ENCODE measurements around the gene TFF3.

The TFF3 gene

GRCh38 chr21:42278451-42279149, 36.6 kb downstream of the TFF3 start:
- no peaks in the 10 kb centered on the region for H3K27me3 ChIP-seq (ENCODE audit: control insufficient read depth, insufficient read depth, low read length)
- H3K9ac ChIP-seq (ENCODE audit: low read depth, low read length): no peak overlapping the region
- no peaks in the 10 kb centered on the region for H3K36me3 ChIP-seq (ENCODE audit: control insufficient read depth, insufficient read depth, low read length)

DNA sequence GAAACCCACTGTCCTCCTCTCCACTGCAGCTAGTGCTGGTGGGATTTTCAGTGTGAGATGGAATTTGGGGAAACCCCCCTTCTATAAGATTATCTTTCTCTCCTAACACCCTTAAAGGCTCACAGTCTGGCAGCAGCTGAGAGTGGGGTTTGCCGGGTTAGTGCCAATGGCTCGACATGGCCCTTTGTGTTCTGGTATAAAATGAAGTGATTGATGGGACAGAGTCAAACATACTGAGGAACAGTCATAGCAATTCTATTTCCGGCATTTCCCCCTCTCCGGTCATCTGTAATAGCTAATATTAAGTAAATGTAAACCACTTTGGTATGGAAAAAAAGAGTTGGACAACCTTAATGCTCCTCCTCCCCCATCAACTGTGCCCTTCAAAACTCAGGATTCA, 37.6 kb downstream of the TFF3 start:
- Histone ChIP-seq H3K36me3 (ENCODE audit: control insufficient read depth, insufficient read depth, low read length) (no peaks in the 10 kb centered on the region), H3K27me3 (ENCODE audit: control insufficient read depth, insufficient read depth, low read length) (no peaks in the 10 kb centered on the region), H3K9me3 (ENCODE audit: control insufficient read depth, insufficient read depth, low read length) (no peaks in the 10 kb centered on the region), H3K4me1 (ENCODE audit: control insufficient read depth, insufficient read depth, low read length) (no peaks in the 10 kb centered on the region), H3K9ac (ENCODE audit: low read depth, low read length) (no peak overlapping the region), H3K4me3 (ENCODE audit: low read depth, low read length) (no peak overlapping the region)

More at GRCh38 chr21:42278451-42279149, 36.6 kb downstream of the TFF3 start:
- Histone ChIP-seq H3K9me3 (ENCODE audit: control insufficient read depth, insufficient read depth, low read length) (no peaks in the 10 kb centered on the region), H3K4me1 (ENCODE audit: control insufficient read depth, insufficient read depth, low read length) (no peaks in the 10 kb centered on the region), H3K4me3 (ENCODE audit: low read depth, low read length) (no peak overlapping the region)

- Histone ChIP-seq H3K36me3 (ENCODE audit: control insufficient read depth, insufficient read depth, low read length) (no peaks in the 10 kb centered on the region), H3K4me1 (ENCODE audit: control insufficient read depth, insufficient read depth, low read length) (no peaks in the 10 kb centered on the region), H3K9me3 (ENCODE audit: control insufficient read depth, insufficient read depth, low read length) (no peaks in the 10 kb centered on the region), H3K4me3 (ENCODE audit: low read depth, low read length) (no peak overlapping the region), H3K27me3 (ENCODE audit: control insufficient read depth, insufficient read depth, low read length) (no peaks in the 10 kb centered on the region), H3K9ac (ENCODE audit: low read depth, low read length) (no peak overlapping the region)
Measured at GRCh38 chr21:42276526-42277154, 38.6 kb downstream of the TFF3 start.

DNA sequence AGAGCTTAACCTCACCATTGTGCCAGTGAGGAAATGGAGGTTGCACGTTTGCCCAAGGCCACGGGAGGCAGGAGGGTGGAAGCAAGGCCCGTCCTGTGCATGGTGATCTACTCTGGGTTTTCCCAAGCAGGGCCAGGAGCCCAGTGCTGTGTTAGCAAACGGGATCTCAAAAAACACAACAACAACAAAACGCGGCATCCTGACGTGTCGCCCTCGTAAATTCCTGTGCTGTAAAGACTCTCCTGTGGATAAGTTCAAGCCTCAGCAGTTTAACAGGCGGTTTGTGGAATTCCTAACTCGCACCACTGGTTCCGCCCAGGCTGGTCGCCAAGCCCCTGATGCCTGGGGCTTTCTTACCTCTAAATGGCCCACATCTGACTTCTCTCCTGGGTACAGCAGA, 39.1 kb downstream of the TFF3 start:
- no peaks in the 10 kb centered on the region for H3K9me3 ChIP-seq (ENCODE audit: control insufficient read depth, insufficient read depth, low read length)
- H3K27me3 ChIP-seq (ENCODE audit: control insufficient read depth, insufficient read depth, low read length): no peaks in the 10 kb centered on the region
- H3K4me1 ChIP-seq (ENCODE audit: control insufficient read depth, insufficient read depth, low read length): no peaks in the 10 kb centered on the region
- H3K36me3 ChIP-seq (ENCODE audit: control insufficient read depth, insufficient read depth, low read length): no peaks in the 10 kb centered on the region
- no peak overlapping the region for H3K9ac ChIP-seq (ENCODE audit: low read depth, low read length)
- H3K4me3 ChIP-seq (ENCODE audit: low read depth, low read length): no peak overlapping the region

- no peaks in the 10 kb centered on the region for H3K36me3 ChIP-seq (ENCODE audit: control insufficient read depth, insufficient read depth, low read length)
- H3K27me3 ChIP-seq (ENCODE audit: control insufficient read depth, insufficient read depth, low read length): no peaks in the 10 kb centered on the region
- no peaks in the 10 kb centered on the region for H3K9me3 ChIP-seq (ENCODE audit: control insufficient read depth, insufficient read depth, low read length)
- H3K9ac ChIP-seq (ENCODE audit: low read depth, low read length): no peak overlapping the region
- no peaks in the 10 kb centered on the region for H3K4me1 ChIP-seq (ENCODE audit: control insufficient read depth, insufficient read depth, low read length)
- no peak overlapping the region for H3K4me3 ChIP-seq (ENCODE audit: low read depth, low read length)
Measured at GRCh38 chr21:42272984-42273600, 42.1 kb downstream of the TFF3 start.

- H3K27me3 ChIP-seq (ENCODE audit: control insufficient read depth, insufficient read depth, low read length): no peaks in the 10 kb centered on the region
- no peak overlapping the region for H3K4me3 ChIP-seq (ENCODE audit: low read depth, low read length)
- no peaks in the 10 kb centered on the region for H3K9me3 ChIP-seq (ENCODE audit: control insufficient read depth, insufficient read depth, low read length)
- H3K36me3 ChIP-seq (ENCODE audit: control insufficient read depth, insufficient read depth, low read length): no peaks in the 10 kb centered on the region
- H3K9ac ChIP-seq (ENCODE audit: low read depth, low read length): no peak overlapping the region
- H3K4me1 ChIP-seq (ENCODE audit: control insufficient read depth, insufficient read depth, low read length): no peaks in the 10 kb centered on the region
Measured at GRCh38 chr21:42272109-42272962, 42.9 kb downstream of the TFF3 start.

GRCh38 chr21:42271065-42271464, 44.1 kb downstream of the TFF3 start:
- H3K27me3 ChIP-seq (ENCODE audit: control insufficient read depth, insufficient read depth, low read length): no peaks in the 10 kb centered on the region
- no peak overlapping the region for H3K4me3 ChIP-seq (ENCODE audit: low read depth, low read length)
- H3K4me1 ChIP-seq (ENCODE audit: control insufficient read depth, insufficient read depth, low read length): no peaks in the 10 kb centered on the region
- H3K9ac ChIP-seq (ENCODE audit: low read depth, low read length): no peak overlapping the region
- no peaks in the 10 kb centered on the region for H3K36me3 ChIP-seq (ENCODE audit: control insufficient read depth, insufficient read depth, low read length)
- H3K9me3 ChIP-seq (ENCODE audit: control insufficient read depth, insufficient read depth, low read length): no peaks in the 10 kb centered on the region

DNA sequence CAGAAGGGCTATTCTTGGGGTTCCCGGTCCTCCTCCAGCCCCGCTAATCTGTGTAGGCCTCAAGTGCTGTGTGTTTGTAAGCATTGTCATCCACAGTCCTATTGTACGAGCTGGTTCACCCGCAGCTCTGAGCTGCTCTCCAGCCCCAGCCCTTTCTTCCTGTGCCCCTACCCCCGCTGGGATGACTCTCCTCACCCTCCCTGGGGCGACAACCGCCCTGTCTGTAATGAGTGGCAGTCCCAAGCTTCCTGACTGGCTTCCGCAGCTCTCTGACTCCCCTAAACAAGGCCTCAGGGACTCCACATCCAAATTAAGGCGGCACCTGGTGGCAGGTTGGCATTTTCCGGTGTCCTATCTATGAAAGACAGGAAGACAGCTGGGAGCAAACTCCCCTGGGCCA, 45.8 kb downstream of the TFF3 start:
- Histone ChIP-seq H3K4me1 (ENCODE audit: control insufficient read depth, insufficient read depth, low read length) (no peaks in the 10 kb centered on the region), H3K27me3 (ENCODE audit: control insufficient read depth, insufficient read depth, low read length) (no peaks in the 10 kb centered on the region), H3K4me3 (ENCODE audit: low read depth, low read length) (no peak overlapping the region), H3K9me3 (ENCODE audit: control insufficient read depth, insufficient read depth, low read length) (no peaks in the 10 kb centered on the region), H3K36me3 (ENCODE audit: control insufficient read depth, insufficient read depth, low read length) (no peaks in the 10 kb centered on the region), H3K9ac (ENCODE audit: low read depth, low read length) (no peak overlapping the region)

GRCh38 chr21:42266971-42267556, 48.1 kb downstream of the TFF3 start:
- no peaks in the 10 kb centered on the region for H3K9me3 ChIP-seq (ENCODE audit: control insufficient read depth, insufficient read depth, low read length)
- H3K9ac ChIP-seq (ENCODE audit: low read depth, low read length): no peak overlapping the region
- no peak overlapping the region for H3K4me3 ChIP-seq (ENCODE audit: low read depth, low read length)
- H3K27me3 ChIP-seq (ENCODE audit: control insufficient read depth, insufficient read depth, low read length): no peaks in the 10 kb centered on the region
- H3K4me1 ChIP-seq (ENCODE audit: control insufficient read depth, insufficient read depth, low read length): no peaks in the 10 kb centered on the region
- no peaks in the 10 kb centered on the region for H3K36me3 ChIP-seq (ENCODE audit: control insufficient read depth, insufficient read depth, low read length)

- no peak overlapping the region for H3K4me3 ChIP-seq (ENCODE audit: low read depth, low read length)
- no peaks in the 10 kb centered on the region for H3K27me3 ChIP-seq (ENCODE audit: control insufficient read depth, insufficient read depth, low read length)
- H3K9ac ChIP-seq (ENCODE audit: low read depth, low read length): no peak overlapping the region
- no peaks in the 10 kb centered on the region for H3K36me3 ChIP-seq (ENCODE audit: control insufficient read depth, insufficient read depth, low read length)
- no peaks in the 10 kb centered on the region for H3K9me3 ChIP-seq (ENCODE audit: control insufficient read depth, insufficient read depth, low read length)
- no peaks in the 10 kb centered on the region for H3K4me1 ChIP-seq (ENCODE audit: control insufficient read depth, insufficient read depth, low read length)
Measured at GRCh38 chr21:42265231-42265812, 49.9 kb downstream of the TFF3 start.
